Renal cortex interstitium (tissue), 11 donors: ENCODE measurements around the gene CDC34. TPM values are rescaled to one million over a fixed set of nuclear protein-coding genes. Genes with fewer than 3 reads are reported as not detected.
"Not testable (repeated sequence)": the region's sequence is repeated elsewhere in the genome, so short reads cannot be mapped to it uniquely, and the experiment has no call there.

Experiments
- DNase-seq, 11 donors: peaks; one replicate each; pipeline ENCODE4 v3.0.0-alpha.2; 2013; ENCODE audit warnings: low read depth in 9 of 11, low spot score in 4 of 11; ENCODE audit errors: extremely low read depth in 1 of 11
- polyA plus RNA-seq, 3 donors: library from polyadenylated mRNA; unstranded; fragments of 120-200 nt; gene quantifications; one replicate each; pipeline ENCODE4 v1.2.1, GENCODE V29; 2013; ENCODE audit not compliant: insufficient read length in 3 of 3

CDC34 gene
- polyA plus RNA-seq, 3 donors = 48.3 to 75.3 (median 61.7) TPM

DNA sequence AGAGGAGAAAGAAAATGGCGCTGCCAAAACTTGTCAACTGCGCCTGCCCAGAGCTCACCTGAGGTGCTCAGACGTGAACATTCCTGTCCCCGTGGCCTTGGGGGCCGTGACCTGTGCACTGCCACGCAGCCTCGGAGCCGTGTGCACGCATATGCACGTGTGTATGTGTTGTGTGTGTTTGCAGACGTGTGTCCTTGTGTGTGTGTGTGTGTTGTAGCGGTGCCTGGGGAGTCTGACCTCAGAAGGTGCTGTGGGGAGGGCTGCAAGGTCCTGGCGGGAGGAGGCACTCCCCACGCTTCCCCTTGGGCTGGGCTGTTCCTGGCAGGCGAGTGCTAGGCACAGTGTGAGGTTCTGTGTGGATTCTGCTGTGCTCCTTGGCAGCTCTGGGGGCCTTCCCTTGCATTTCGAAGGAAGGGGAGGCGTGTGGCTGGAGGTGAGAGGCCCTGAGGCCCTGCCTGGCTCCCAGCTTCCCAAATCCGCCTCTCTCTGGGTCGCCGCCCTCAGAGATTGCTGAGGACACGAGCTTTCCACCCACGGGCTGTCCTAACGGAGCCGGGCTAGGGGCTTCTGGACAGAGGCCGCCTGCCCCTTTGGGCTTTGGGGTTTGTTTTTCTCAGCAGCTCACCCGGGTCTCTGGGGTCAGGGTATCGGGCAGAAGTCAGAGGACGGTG, 45.3 kb downstream of the CDC34 start:
- no peak for DNase-seq

DNA sequence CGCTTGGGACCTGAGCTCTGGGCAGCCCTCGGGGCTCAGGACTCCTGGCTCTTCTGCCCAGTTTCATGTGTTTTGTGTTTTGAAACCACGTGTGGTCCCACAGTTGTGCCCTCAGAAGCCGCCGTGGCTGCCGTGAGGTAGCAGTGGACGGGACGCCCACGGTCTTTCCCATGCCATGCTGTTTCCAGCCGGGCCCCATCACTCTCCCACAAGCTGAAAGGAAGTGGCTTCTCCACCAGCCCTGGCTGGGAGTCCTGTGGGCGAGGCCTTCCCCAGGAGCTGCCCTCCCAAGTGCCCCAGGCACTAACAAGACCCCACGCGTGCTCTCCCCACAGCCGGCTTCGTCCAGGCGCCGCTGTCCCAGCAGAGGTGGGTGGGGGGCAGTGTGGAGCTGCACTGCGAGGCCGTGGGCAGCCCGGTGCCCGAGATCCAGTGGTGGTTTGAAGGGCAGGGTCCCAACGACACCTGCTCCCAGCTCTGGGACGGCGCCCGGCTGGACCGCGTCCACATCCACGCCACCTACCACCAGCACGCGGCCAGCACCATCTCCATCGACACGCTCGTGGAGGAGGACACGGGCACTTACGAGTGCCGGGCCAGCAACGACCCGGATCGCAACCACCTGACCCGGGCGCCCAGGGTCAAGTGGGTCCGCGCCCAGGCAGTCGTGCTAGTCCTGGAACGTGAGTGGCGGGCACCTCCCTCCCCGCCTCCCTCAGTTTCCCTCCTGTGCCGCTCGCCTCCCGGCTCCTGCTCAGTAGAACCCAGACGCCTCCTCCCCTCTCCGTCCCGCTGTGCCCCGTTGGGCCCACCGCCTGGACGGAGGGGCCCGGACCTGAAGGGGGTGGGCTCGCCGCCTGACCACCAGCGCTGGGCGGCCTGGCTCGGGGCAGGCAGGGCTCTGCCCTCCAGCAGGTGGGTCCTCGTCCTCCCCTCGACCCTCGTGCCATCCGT, 46.2 kb downstream of the CDC34 start:
- DNase-seq = no peak

- no peak for DNase-seq
Measured at GRCh38 chr19:579111-579841, 47.7 kb downstream of the CDC34 start.

- no peak for DNase-seq
Measured at GRCh38 chr19:579842-580155, 48.2 kb downstream of the CDC34 start.

GRCh38 chr19:580274-580835, 48.8 kb downstream of the CDC34 start:
- no peak for DNase-seq

GRCh38 chr19:581399-582111, 50.0 kb downstream of the CDC34 start:
- no peak for DNase-seq

DNA sequence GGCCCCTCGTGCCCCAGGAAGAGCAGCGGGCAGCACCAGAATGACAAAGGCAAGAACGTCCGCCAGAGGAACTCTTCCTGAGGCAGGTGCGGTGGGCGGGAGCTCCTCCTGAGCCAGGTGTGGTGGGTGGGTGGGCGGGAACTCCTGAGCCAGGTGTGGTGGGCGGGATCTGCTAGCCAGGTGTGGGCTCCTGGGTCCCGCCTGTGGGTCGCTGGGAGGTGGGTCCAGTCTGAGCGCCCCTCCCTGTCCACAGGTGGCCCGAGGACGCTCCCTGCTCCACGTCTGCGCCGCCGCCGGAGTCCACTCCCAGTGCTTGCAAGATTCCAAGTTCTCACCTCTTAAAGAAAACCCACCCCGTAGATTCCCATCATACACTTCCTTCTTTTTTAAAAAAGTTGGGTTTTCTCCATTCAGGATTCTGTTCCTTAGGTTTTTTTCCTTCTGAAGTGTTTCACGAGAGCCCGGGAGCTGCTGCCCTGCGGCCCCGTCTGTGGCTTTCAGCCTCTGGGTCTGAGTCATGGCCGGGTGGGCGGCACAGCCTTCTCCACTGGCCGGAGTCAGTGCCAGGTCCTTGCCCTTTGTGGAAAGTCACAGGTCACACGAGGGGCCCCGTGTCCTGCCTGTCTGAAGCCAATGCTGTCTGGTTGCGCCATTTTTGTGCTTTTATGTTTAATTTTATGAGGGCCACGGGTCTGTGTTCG, 51.1 kb downstream of the CDC34 start:
- no peak for DNase-seq

GRCh38 chr19:583198-583967, 51.8 kb downstream of the CDC34 start:
- DNase-seq = no peak

- no peak for DNase-seq
Measured at GRCh38 chr19:583968-584239, 52.3 kb downstream of the CDC34 start.

- peak in 3 of 11 donors; percentile 33 to 44 (median 44) for DNase-seq
Measured at GRCh38 chr19:584240-585001, 52.9 kb downstream of the CDC34 start.

- not testable (repeated sequence) for DNase-seq
Measured at GRCh38 chr19:585146-585545, 53.6 kb downstream of the CDC34 start.

DNA sequence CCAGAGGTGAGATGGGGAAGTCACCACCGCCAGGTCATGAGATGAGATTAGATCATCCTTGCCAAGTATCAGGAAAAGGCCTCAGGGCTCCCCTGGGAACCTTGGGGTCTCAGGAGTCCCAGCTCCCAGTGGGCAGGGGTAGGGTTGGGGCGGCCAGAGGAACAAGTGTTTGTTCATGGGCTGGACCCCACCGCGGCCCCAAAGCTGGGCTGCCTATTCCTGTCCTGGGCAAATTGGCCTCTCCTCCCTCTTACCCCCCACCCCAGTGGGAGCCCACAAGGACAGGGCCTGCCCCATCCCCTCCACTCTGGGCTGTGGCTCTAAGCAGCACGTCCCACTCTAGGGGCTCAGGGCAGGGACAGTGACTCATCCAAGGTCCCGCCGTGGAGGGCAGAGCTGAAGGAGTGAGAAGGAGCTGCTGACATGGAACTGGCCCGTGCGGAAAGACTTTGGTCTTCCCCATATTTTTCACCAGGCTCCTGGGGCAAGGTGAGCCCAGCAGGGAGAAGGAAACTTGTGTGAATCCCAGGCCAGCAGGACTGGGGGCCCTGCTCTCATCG, 54.1 kb downstream of the CDC34 start:
- DNase-seq = no peak

DNA sequence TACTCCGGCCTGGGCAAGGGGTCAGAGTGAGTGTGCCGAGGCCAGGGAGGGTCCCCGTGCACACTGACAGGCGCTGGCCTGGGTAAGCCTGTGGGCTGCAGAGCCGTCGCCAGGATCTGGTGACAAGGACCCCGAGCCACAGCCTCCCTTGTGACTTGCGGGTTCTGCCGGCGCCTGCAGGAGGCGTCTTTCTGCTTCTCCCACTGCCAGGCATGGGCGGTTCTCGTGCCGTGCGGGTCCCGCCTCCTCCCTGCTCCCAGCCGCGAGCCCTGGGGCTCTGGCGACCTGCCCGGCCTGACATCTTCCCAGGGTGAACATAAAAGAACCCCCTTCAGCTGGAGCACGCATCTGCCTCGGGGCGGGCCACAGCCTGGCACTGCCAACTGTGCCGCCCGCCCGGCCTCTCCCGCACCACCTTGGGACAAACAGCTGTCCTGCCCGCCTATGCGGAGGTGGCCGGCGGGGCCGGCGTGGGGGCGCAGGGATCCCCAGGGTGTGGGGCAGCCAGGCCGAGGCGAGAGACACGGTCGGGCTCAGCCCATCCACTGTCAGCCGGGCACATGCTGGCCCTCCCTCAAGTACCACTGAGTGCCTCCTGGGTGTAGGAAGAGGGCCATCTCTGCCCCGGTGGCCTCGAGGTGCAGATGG, 56.7 kb downstream of the CDC34 start:
- peak in 2 of 11 donors; percentile 50 to 51 for DNase-seq

GRCh38 chr19:588741-589692, 57.5 kb downstream of the CDC34 start:
- DNase-seq = no peak

- DNase-seq = no peak
Measured at GRCh38 chr19:589693-590395, 58.3 kb downstream of the CDC34 start, which contains the start of gene HCN2. Gene HCN2 (plus strand): TSS chr19:589881. CDS start chr19:589946, 65 bp downstream.
